Liver (tissue), 2 donors: ENCODE data around the gene ZRANB1.

ENCODE experiments used
- CTCF ChIP-seq: fragments of 150-350 bp; IDR thresholded peaks from 2 replicates; pipeline ENCODE4 v1.5.1; 2017; ENCODE audit warnings: improper control_type of control experiment, low read depth, low read length; ENCODE audit not compliant: missing input control
- YY1 ChIP-seq: IDR thresholded peaks from 2 replicates; pipeline ENCODE4 v1.6.1; 2016; ENCODE audit warnings: antibody characterized with exemption, mild to moderate bottlenecking
- donor health status: healthy.

- no peak for TF ChIP-seq YY1
- TF ChIP-seq CTCF = no peak
Observed at GRCh38 chr10:125014086-125014830, 72.3 kb downstream of the ZRANB1 start.
